HL-60 (cell line): ENCODE measurements around the gene PTPRG.

Source experiments
- DNase-seq, 2 experiments: peaks; one replicate each; pipeline ENCODE4 v3.0.0-alpha.2; 2010 to 2020; ENCODE audit warnings: low read depth in 1 of 2, low spot score in 1 of 2
- H3K27ac ChIP-seq: fragments of 250-450 bp; sonication (Bioruptor Pico); replicated peaks from 2 replicates; pipeline ENCODE4 v1.5.1; 2020; ENCODE audit warnings: mild to moderate bottlenecking, moderate library complexity
- H3K27me3 ChIP-seq: fragments of 250-450 bp; sonication (Bioruptor Pico); 2 replicates; pipeline ENCODE4 v1.5.1; 2021; ENCODE audit warnings: mild to moderate bottlenecking, moderate library complexity; ENCODE audit not compliant: insufficient read depth, poor library complexity, severe bottlenecking
- H3K4me3 ChIP-seq: replicated peaks from 2 replicates; pipeline ENCODE4 v1.5.1; 2011; ENCODE audit warnings: mild to moderate bottlenecking, control low read depth, low read length; ENCODE audit not compliant: insufficient read depth
- GABPA ChIP-seq: IDR thresholded peaks from 2 replicates; pipeline ENCODE4 v1.6.1; 2012; ENCODE audit warnings: low read depth
- POLR2AphosphoS5 ChIP-seq: IDR thresholded peaks from 2 replicates; pipeline ENCODE4 v1.6.1; 2012; ENCODE audit warnings: low read depth
- SPI1 ChIP-seq: IDR thresholded peaks from 2 replicates; pipeline ENCODE4 v1.6.1; 2012; ENCODE audit warnings: low read depth, mild to moderate bottlenecking, borderline replicate concordance
- TF ChIP-seq, protein P1 (sequence below): IDR thresholded peaks from 2 replicates; pipeline ENCODE4 v1.6.1; 2012; ENCODE audit warnings: low read depth; ENCODE audit not compliant: insufficient replicate concordance
- TF ChIP-seq, protein P2 (sequence below): IDR thresholded peaks from one replicate; pipeline ENCODE4 v1.5.1; 2011; ENCODE audit warnings: low read length, control low read depth, inconsistent platforms; ENCODE audit not compliant: insufficient read depth

PTPRG gene

DNA sequence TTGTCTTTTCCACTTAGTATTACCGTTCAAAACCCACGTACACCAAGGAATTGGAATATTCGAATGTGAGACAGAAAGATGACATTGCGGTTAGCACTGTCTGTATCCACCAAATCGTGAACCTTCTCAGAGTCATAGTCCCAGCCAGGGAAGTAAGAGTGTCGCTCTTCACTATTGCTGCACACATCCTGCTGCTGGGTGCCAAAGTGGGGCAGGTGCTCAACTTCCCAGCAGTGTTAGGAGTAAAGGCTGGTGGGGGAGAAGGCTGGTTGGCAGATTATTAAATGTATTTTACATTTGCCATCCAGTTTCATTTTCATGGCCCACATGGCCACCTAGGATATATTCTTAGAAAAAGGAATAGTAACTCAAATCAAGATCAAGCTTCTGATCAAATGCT lies 65.1 kb downstream of the PTPRG start:
- TF ChIP-seq, protein P1, sequence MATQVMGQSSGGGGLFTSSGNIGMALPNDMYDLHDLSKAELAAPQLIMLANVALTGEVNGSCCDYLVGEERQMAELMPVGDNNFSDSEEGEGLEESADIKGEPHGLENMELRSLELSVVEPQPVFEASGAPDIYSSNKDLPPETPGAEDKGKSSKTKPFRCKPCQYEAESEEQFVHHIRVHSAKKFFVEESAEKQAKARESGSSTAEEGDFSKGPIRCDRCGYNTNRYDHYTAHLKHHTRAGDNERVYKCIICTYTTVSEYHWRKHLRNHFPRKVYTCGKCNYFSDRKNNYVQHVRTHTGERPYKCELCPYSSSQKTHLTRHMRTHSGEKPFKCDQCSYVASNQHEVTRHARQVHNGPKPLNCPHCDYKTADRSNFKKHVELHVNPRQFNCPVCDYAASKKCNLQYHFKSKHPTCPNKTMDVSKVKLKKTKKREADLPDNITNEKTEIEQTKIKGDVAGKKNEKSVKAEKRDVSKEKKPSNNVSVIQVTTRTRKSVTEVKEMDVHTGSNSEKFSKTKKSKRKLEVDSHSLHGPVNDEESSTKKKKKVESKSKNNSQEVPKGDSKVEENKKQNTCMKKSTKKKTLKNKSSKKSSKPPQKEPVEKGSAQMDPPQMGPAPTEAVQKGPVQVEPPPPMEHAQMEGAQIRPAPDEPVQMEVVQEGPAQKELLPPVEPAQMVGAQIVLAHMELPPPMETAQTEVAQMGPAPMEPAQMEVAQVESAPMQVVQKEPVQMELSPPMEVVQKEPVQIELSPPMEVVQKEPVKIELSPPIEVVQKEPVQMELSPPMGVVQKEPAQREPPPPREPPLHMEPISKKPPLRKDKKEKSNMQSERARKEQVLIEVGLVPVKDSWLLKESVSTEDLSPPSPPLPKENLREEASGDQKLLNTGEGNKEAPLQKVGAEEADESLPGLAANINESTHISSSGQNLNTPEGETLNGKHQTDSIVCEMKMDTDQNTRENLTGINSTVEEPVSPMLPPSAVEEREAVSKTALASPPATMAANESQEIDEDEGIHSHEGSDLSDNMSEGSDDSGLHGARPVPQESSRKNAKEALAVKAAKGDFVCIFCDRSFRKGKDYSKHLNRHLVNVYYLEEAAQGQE = no peak
- TF ChIP-seq SPI1 (no peak), POLR2AphosphoS5 (no peak), GABPA (no peak)
- TF ChIP-seq, protein P2, sequence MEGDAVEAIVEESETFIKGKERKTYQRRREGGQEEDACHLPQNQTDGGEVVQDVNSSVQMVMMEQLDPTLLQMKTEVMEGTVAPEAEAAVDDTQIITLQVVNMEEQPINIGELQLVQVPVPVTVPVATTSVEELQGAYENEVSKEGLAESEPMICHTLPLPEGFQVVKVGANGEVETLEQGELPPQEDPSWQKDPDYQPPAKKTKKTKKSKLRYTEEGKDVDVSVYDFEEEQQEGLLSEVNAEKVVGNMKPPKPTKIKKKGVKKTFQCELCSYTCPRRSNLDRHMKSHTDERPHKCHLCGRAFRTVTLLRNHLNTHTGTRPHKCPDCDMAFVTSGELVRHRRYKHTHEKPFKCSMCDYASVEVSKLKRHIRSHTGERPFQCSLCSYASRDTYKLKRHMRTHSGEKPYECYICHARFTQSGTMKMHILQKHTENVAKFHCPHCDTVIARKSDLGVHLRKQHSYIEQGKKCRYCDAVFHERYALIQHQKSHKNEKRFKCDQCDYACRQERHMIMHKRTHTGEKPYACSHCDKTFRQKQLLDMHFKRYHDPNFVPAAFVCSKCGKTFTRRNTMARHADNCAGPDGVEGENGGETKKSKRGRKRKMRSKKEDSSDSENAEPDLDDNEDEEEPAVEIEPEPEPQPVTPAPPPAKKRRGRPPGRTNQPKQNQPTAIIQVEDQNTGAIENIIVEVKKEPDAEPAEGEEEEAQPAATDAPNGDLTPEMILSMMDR = no peak
- Histone ChIP-seq H3K27me3 (peaks cover 2% of the 10 kb centered on the region), H3K4me3 (no peak overlapping the region), H3K27ac (no peak overlapping the region)
- no peak for DNase-seq

DNA sequence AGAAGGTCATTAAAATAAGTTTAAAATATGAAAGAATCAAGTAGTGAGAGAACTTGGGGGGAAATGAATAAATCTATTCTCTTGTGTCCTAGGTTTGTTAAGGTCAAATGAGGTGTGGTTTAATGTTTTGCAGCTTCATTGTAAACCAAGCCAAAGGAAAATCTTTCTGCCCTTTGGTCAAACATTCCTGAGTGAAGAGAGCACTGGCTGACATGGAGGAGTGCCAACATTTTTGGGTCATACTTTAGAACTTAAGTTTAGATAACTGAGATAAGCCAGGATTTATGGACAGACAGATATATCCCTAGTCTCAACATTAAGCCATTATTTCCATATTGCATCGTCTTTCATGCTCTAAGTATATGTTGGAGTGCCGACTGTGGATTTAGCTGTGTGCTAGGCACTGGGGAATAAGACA lies 66.4 kb downstream of the PTPRG start:
- peaks cover 2% of the 10 kb centered on the region for H3K27me3 ChIP-seq
- H3K27ac ChIP-seq = no peak overlapping the region
- no peak for DNase-seq
- H3K4me3 ChIP-seq = no peak overlapping the region
- TF ChIP-seq POLR2AphosphoS5 (no peak), GABPA (no peak), SPI1 (no peak)
- TF ChIP-seq, protein P2 = no peak
- TF ChIP-seq, protein P1 = no peak

DNA sequence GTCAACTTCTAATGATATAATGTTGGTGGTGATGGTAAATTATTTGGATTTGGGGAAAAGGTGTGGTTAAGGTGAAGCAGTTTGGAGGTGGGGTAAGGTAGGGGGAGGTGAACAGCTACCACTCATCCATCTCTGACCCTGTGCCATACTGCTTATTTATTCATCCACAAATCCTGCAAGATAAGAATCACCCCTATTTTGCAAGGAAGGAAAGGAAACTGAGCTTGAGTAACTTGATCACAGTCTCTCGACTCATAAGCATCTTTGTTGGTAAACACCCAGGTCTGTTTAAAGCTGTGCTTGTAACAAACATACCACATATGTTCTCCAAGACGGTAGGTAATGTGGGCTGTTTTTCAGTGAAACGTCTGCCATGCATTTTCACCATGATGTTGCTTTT lies 67.3 kb downstream of the PTPRG start:
- Histone ChIP-seq H3K27ac (no peak overlapping the region), H3K4me3 (no peak overlapping the region), H3K27me3 (peaks cover 2% of the 10 kb centered on the region)
- TF ChIP-seq, protein P1 = no peak
- TF ChIP-seq SPI1 (no peak), POLR2AphosphoS5 (no peak), GABPA (no peak)
- TF ChIP-seq, protein P2 = no peak
- DNase-seq = no peak
